K562 (cell line): ENCODE results near the gene MFAP2. TPM values are rescaled to one million over a fixed set of nuclear protein-coding genes. Genes with fewer than 3 reads are reported as not detected.

Experiments used
- ADNP ChIP-seq: fragments of 200-800 bp; sonication (Bioruptor generic); IDR thresholded peaks from 2 replicates; pipeline ENCODE4 v1.6.1; 2016; ENCODE audit warnings: missing genetic modification characterization, missing compliant biosample characterization
- CBX1 ChIP-seq: sonication (generic); IDR thresholded peaks from 2 replicates; pipeline ENCODE4 v1.6.1; 2016; ENCODE audit warnings: antibody characterized with exemption, low read depth, mild to moderate bottlenecking
- FOS ChIP-seq: IDR thresholded peaks from 3 replicates; pipeline ENCODE4 v1.6.1; 2011; ENCODE audit not compliant: insufficient read length; ENCODE audit errors: extremely low read depth
- FOXP1 ChIP-seq: sonication (generic); formaldehyde crosslinking; IDR thresholded peaks from 2 replicates; pipeline ENCODE4 v1.8.0; 2022; ENCODE audit warnings: mild to moderate bottlenecking, missing genetic modification reagents
- KAT7 ChIP-seq: sonication (generic); formaldehyde crosslinking; IDR thresholded peaks from 2 replicates; pipeline ENCODE4 v1.8.0; 2022; ENCODE audit warnings: missing genetic modification reagents, mild to moderate bottlenecking, borderline replicate concordance
- KDM1A ChIP-seq, 2 experiments: fragments of 450-650 bp; IDR thresholded peaks; 2 replicates each; pipeline ENCODE4 v1.6.1; 2016; ENCODE audit warnings: mild to moderate bottlenecking in 2 of 2
- MEF2D ChIP-seq: conservative IDR thresholded peaks from 2 replicates; pipeline ENCODE4 v1.6.1; 2016; ENCODE audit warnings: low read depth, missing genetic modification characterization, missing compliant biosample characterization
- SMAD4 ChIP-seq: fragments of 250-450 bp; sonication (Bioruptor Pico); conservative IDR thresholded peaks from 2 replicates; pipeline ENCODE4 v1.8.0; 2021; ENCODE audit warnings: inconsistent platforms, mild to moderate bottlenecking, moderate library complexity
- SREBF1 ChIP-seq: fragments of 150-350 bp; IDR thresholded peaks from 2 replicates; pipeline ENCODE4 v1.6.1; 2014; ENCODE audit warnings: antibody characterized with exemption, low read depth, low read length, borderline replicate concordance
- STAT6 ChIP-seq: sonication (generic); formaldehyde crosslinking; IDR thresholded peaks from 2 replicates; pipeline ENCODE4 v1.8.1; 2023; ENCODE audit warnings: mild to moderate bottlenecking, missing genetic modification reagents
- ZNF3 ChIP-seq: fragments of 250-450 bp; sonication (Bioruptor Pico); IDR thresholded peaks from 2 replicates; pipeline ENCODE4 v1.5.0; 2021; ENCODE audit warnings: mild to moderate bottlenecking, moderate library complexity
- ZNF41 ChIP-seq: fragments of 250-450 bp; sonication (Bioruptor Pico); conservative IDR thresholded peaks from 2 replicates; pipeline ENCODE4 v1.4.0; 2020; ENCODE audit warnings: mild to moderate bottlenecking
- ZNF79 ChIP-seq: fragments of 250-450 bp; sonication (Bioruptor Pico); IDR thresholded peaks from 2 replicates; pipeline ENCODE4 v1.4.0; 2020; ENCODE audit warnings: low read depth, mild to moderate bottlenecking, moderate library complexity
- polyA plus RNA-seq, 8 experiments: library from polyadenylated mRNA; depleted of rRNA in 4 of 8; stranded (reverse) in 5 of 8; unstranded in 3 of 8; fragments of >200 nt; fragmentation: Nextera tagmentation in 2 of 8; fragmentation: Illumina TruSeq in 1 of 8; extraction: Ambion mirVana in 2 of 8; extraction: Trizol in 1 of 8; gene quantifications; 2 replicates each; pipeline versions ENCODE4 v1.2.1 to v1.2.3, GENCODE V29; 2011 to 2014; ENCODE audit warnings: inconsistent platforms in 1 of 8, missing spikeins in 1 of 8
- total RNA-seq, 7 experiments: library from RNA; depleted of rRNA in 6 of 7; stranded (reverse); fragments of >200 nt in 6 of 7; fragmentation: Illumina TruSeq in 2 of 7; extraction: Trizol in 2 of 7; gene quantifications; 2 replicates each; pipeline versions ENCODE4 v1.2.1 to v1.2.3, GENCODE V29; 2011 to 2021; ENCODE audit warnings: low replicate concordance in 1 of 7
- TF ChIP-seq, protein P1 (sequence below): fragments of 250-450 bp; sonication (Bioruptor Pico); IDR thresholded peaks from 2 replicates; pipeline ENCODE4 v1.5.0; 2021
- TF ChIP-seq, protein P2 (sequence below), 2 experiments: fragments of 450-650 bp in 1 of 2; sonication (generic) in 1 of 2; formaldehyde crosslinking in 1 of 2; IDR thresholded peaks in 1 of 2; conservative IDR thresholded peaks in 1 of 2; 2 replicates each; pipeline versions ENCODE4 v1.6.1 to v1.8.1; 2016 to 2023; ENCODE audit warnings: mild to moderate bottlenecking in 2 of 2, moderate library complexity in 2 of 2, inconsistent platforms in 1 of 2, missing genetic modification reagents in 1 of 2
- TF ChIP-seq, protein P3 (sequence below): sonication (generic); formaldehyde crosslinking; IDR thresholded peaks from 2 replicates; pipeline ENCODE4 v1.8.1; 2022; ENCODE audit warnings: missing genetic modification reagents
- TF ChIP-seq, protein P4 (sequence below): fragments of 200-800 bp; sonication (Bioruptor generic); IDR thresholded peaks from 2 replicates; pipeline ENCODE4 v1.6.1; 2017; ENCODE audit warnings: missing genetic modification characterization, missing compliant biosample characterization
- TF ChIP-seq, protein P5 (sequence below): IDR thresholded peaks from 3 replicates; pipeline ENCODE4 v1.6.1; 2011; ENCODE audit warnings: borderline replicate concordance, mild to moderate bottlenecking, moderate library complexity; ENCODE audit not compliant: insufficient read length; ENCODE audit errors: extremely low read depth

Gene MFAP2
- total and polyA plus RNA-seq, 9 of the 15 experiments (the other 6 are each of a cell fraction or from before 2014, with no cell fraction given), result not detected

- TF ChIP-seq ADNP, result peak; percentile 46; the same call in 1 of the 2 replicates
- peak; percentile 38 to 62; a peak in 3 of 4 replicates for TF ChIP-seq KDM1A (IDR thresholded peaks at IDR 0.05)
- TF ChIP-seq ZNF79, result no peak
- no peak for TF ChIP-seq ZNF41 (CRISPR knock-in tag)
- TF ChIP-seq FOS, result no peak
- no peak for TF ChIP-seq ZNF3
- TF ChIP-seq KAT7 (CRISPR knock-in tag), result no peak
- TF ChIP-seq, protein P1, sequence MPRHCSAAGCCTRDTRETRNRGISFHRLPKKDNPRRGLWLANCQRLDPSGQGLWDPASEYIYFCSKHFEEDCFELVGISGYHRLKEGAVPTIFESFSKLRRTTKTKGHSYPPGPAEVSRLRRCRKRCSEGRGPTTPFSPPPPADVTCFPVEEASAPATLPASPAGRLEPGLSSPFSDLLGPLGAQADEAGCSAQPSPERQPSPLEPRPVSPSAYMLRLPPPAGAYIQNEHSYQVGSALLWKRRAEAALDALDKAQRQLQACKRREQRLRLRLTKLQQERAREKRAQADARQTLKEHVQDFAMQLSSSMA, result no peak
- no peak for TF ChIP-seq STAT6 (CRISPR knock-in tag)
- no peak for TF ChIP-seq MEF2D (tag)
- TF ChIP-seq, protein P2, sequence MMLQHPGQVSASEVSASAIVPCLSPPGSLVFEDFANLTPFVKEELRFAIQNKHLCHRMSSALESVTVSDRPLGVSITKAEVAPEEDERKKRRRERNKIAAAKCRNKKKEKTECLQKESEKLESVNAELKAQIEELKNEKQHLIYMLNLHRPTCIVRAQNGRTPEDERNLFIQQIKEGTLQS (IDR thresholded peaks at IDR 0.05), result peak; percentile 60
- TF ChIP-seq, protein P2 (CRISPR knock-in tag; conservative IDR thresholded peaks at IDR 0.05), result no peak
- no peak for TF ChIP-seq SREBF1
- TF ChIP-seq, protein P3, sequence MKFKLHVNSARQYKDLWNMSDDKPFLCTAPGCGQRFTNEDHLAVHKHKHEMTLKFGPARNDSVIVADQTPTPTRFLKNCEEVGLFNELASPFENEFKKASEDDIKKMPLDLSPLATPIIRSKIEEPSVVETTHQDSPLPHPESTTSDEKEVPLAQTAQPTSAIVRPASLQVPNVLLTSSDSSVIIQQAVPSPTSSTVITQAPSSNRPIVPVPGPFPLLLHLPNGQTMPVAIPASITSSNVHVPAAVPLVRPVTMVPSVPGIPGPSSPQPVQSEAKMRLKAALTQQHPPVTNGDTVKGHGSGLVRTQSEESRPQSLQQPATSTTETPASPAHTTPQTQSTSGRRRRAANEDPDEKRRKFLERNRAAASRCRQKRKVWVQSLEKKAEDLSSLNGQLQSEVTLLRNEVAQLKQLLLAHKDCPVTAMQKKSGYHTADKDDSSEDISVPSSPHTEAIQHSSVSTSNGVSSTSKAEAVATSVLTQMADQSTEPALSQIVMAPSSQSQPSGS (CRISPR knock-in tag), result peak; percentile 72; the same call in 1 of the 2 replicates
- 0 out of 2 replicates have a peak, but pooled peaks have one; percentile 38 for TF ChIP-seq FOXP1
- TF ChIP-seq, protein P4, sequence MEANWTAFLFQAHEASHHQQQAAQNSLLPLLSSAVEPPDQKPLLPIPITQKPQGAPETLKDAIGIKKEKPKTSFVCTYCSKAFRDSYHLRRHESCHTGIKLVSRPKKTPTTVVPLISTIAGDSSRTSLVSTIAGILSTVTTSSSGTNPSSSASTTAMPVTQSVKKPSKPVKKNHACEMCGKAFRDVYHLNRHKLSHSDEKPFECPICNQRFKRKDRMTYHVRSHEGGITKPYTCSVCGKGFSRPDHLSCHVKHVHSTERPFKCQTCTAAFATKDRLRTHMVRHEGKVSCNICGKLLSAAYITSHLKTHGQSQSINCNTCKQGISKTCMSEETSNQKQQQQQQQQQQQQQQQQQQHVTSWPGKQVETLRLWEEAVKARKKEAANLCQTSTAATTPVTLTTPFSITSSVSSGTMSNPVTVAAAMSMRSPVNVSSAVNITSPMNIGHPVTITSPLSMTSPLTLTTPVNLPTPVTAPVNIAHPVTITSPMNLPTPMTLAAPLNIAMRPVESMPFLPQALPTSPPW, result no peak
- TF ChIP-seq SMAD4, result no peak
- peak; percentile 42; the same call in 1 of the 2 replicates for TF ChIP-seq CBX1
- TF ChIP-seq, protein P5, sequence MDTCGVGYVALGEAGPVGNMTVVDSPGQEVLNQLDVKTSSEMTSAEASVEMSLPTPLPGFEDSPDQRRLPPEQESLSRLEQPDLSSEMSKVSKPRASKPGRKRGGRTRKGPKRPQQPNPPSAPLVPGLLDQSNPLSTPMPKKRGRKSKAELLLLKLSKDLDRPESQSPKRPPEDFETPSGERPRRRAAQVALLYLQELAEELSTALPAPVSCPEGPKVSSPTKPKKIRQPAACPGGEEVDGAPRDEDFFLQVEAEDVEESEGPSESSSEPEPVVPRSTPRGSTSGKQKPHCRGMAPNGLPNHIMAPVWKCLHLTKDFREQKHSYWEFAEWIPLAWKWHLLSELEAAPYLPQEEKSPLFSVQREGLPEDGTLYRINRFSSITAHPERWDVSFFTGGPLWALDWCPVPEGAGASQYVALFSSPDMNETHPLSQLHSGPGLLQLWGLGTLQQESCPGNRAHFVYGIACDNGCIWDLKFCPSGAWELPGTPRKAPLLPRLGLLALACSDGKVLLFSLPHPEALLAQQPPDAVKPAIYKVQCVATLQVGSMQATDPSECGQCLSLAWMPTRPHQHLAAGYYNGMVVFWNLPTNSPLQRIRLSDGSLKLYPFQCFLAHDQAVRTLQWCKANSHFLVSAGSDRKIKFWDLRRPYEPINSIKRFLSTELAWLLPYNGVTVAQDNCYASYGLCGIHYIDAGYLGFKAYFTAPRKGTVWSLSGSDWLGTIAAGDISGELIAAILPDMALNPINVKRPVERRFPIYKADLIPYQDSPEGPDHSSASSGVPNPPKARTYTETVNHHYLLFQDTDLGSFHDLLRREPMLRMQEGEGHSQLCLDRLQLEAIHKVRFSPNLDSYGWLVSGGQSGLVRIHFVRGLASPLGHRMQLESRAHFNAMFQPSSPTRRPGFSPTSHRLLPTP, result no peak
These were observed 12.0 kb downstream of the MFAP2 start (continued) for GRCh38 chr1:16968372-16968771.
